ENCODE measurements around the gene DUSP6. TPM values are rescaled to one million over a fixed set of nuclear protein-coding genes. Genes with fewer than 3 reads are reported as not detected.
A peak's percentile ranks its signal among the peaks of the same experiment; 100 is the strongest.

The DUSP6 gene
- polyA plus RNA-seq, 1 donor from 2014 or later, result 44.3 TPM

GRCh38 chr12:89345830-89346740 is 6.2 kb downstream of the DUSP6 start:
- peak overlapping the region; percentile 91 for H3K27ac ChIP-seq (ENCODE audit: low read length)
- H3K9me2 ChIP-seq (ENCODE audit: insufficient read depth, low read length), result no peaks in the 10 kb centered on the region
- peak overlapping the region; percentile 77 for H3K4me2 ChIP-seq (ENCODE audit: low read length)
- H4K20me1 ChIP-seq (ENCODE audit: insufficient read depth), result no peaks in the 10 kb centered on the region
- H3K36me3 ChIP-seq (ENCODE audit: insufficient read depth, low read length), result no peaks in the 10 kb centered on the region
- peaks cover 8% of the 10 kb centered on the region for H3F3A ChIP-seq (ENCODE audit: insufficient read depth, low read length, poor library complexity, severe bottlenecking)
- peak overlapping the region; percentile 55 for H3K4me3 ChIP-seq (ENCODE audit: low read length)
- no peaks in the 10 kb centered on the region for H3K27me3 ChIP-seq (ENCODE audit: insufficient read depth, low read depth, low read length)
- peaks cover 34% of the 10 kb centered on the region for H3K79me2 ChIP-seq (replicated peaks; ENCODE audit: insufficient read depth, low read length)
- TF ChIP-seq EP300 (conservative IDR thresholded peaks at IDR 0.05; ENCODE audit: poor library complexity, severe bottlenecking) (peak; percentile 15), SMC3 (conservative IDR thresholded peaks at IDR 0.05; ENCODE audit: poor library complexity) (peak; percentile 45), REST (IDR thresholded peaks at IDR 0.05; ENCODE audit: borderline replicate concordance) (no peak), MXI1 (conservative IDR thresholded peaks at IDR 0.05; ENCODE audit: poor library complexity, severe bottlenecking) (peak; percentile 48), EZH2 (IDR thresholded peaks at IDR 0.05; ENCODE audit: borderline replicate concordance, insufficient read depth, low read length, poor library complexity, severe bottlenecking) (no peak), RAD21 (conservative IDR thresholded peaks at IDR 0.05) (peak; percentile 43), POLR2AphosphoS5 (IDR thresholded peaks at IDR 0.05) (peak; percentile 64), TAF1 (IDR thresholded peaks at IDR 0.05; ENCODE audit: low read depth) (peak; percentile 56)
- TF ChIP-seq, protein P1, sequence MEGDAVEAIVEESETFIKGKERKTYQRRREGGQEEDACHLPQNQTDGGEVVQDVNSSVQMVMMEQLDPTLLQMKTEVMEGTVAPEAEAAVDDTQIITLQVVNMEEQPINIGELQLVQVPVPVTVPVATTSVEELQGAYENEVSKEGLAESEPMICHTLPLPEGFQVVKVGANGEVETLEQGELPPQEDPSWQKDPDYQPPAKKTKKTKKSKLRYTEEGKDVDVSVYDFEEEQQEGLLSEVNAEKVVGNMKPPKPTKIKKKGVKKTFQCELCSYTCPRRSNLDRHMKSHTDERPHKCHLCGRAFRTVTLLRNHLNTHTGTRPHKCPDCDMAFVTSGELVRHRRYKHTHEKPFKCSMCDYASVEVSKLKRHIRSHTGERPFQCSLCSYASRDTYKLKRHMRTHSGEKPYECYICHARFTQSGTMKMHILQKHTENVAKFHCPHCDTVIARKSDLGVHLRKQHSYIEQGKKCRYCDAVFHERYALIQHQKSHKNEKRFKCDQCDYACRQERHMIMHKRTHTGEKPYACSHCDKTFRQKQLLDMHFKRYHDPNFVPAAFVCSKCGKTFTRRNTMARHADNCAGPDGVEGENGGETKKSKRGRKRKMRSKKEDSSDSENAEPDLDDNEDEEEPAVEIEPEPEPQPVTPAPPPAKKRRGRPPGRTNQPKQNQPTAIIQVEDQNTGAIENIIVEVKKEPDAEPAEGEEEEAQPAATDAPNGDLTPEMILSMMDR (IDR thresholded peaks at IDR 0.05; ENCODE audit: poor library complexity, severe bottlenecking), result peak; percentile 33
- peak overlapping the region; percentile 61 for H3K9ac ChIP-seq (ENCODE audit: low read length)
- no peaks in the 10 kb centered on the region for H3K9me3 ChIP-seq (ENCODE audit: low read length)
- H2AFZ ChIP-seq (ENCODE audit: low read depth, low read length), result peak overlapping the region; percentile 65

DNA sequence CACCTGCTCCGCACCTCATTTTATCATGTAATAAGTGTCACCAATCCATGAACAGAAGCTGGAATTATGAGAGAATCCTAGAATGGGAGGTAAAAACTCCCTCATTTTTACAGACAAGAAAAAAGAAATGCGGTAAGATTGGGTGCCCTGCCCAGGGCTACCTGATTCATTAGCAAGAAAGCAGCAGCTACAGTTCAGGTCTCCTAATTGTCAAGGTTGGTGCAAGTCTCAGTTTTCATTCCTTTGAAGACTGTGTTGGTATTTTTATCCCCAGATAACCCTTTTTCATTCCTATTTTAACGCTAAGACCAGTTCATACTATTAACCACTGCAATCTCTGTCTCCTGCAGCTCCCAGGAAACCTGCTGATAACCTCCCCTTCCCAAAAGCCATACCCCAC is 6.9 kb downstream of the DUSP6 start:
- no peaks in the 10 kb centered on the region for H3K36me3 ChIP-seq (ENCODE audit: insufficient read depth, low read length)
- peak overlapping the region; percentile 55 for H3K4me3 ChIP-seq (ENCODE audit: low read length)
- H3K4me2 ChIP-seq (ENCODE audit: low read length), result peak overlapping the region; percentile 77
- peaks cover 27% of the 10 kb centered on the region for H3K79me2 ChIP-seq (replicated peaks; ENCODE audit: insufficient read depth, low read length)
- H3K9ac ChIP-seq (ENCODE audit: low read length), result peak overlapping the region; percentile 61
- no peaks in the 10 kb centered on the region for H3K27me3 ChIP-seq (ENCODE audit: insufficient read depth, low read depth, low read length)
- H4K20me1 ChIP-seq (ENCODE audit: insufficient read depth), result no peaks in the 10 kb centered on the region
- H3K9me2 ChIP-seq (ENCODE audit: insufficient read depth, low read length), result no peaks in the 10 kb centered on the region
- H3K27ac ChIP-seq (ENCODE audit: low read length), result peak overlapping the region; percentile 91
- H2AFZ ChIP-seq (ENCODE audit: low read depth, low read length), result peak overlapping the region; percentile 65
- H3K9me3 ChIP-seq (ENCODE audit: low read length), result no peaks in the 10 kb centered on the region
- TF ChIP-seq EZH2 (IDR thresholded peaks at IDR 0.05; ENCODE audit: borderline replicate concordance, insufficient read depth, low read length, poor library complexity, severe bottlenecking), result no peak
- TF ChIP-seq MXI1 (conservative IDR thresholded peaks at IDR 0.05; ENCODE audit: poor library complexity, severe bottlenecking), result no peak
- TF ChIP-seq, protein P1 (IDR thresholded peaks at IDR 0.05; ENCODE audit: poor library complexity, severe bottlenecking), result no peak
- no peak for TF ChIP-seq EP300 (conservative IDR thresholded peaks at IDR 0.05; ENCODE audit: poor library complexity, severe bottlenecking)
- no peak for TF ChIP-seq REST (IDR thresholded peaks at IDR 0.05; ENCODE audit: borderline replicate concordance)
- no peak for TF ChIP-seq SMC3 (conservative IDR thresholded peaks at IDR 0.05; ENCODE audit: poor library complexity)
- no peak for TF ChIP-seq POLR2AphosphoS5 (IDR thresholded peaks at IDR 0.05)
- no peak for TF ChIP-seq RAD21 (conservative IDR thresholded peaks at IDR 0.05)
- TF ChIP-seq TAF1 (IDR thresholded peaks at IDR 0.05; ENCODE audit: low read depth), result no peak
- H3F3A ChIP-seq (ENCODE audit: insufficient read depth, low read length, poor library complexity, severe bottlenecking), result peaks cover 8% of the 10 kb centered on the region

Measured in neural cell (in vitro differentiated cells).